ENCODE data around the gene NAPSA. TPM values are rescaled to one million over a fixed set of nuclear protein-coding genes. Genes with fewer than 3 reads are reported as not detected.

NAPSA gene
- total and polyA plus RNA-seq, 10 of the 15 experiments (the other 5 are each of a cell fraction or from before 2014, with no cell fraction given) = 6.7 to 45.4 (median 17.1) TPM

DNA sequence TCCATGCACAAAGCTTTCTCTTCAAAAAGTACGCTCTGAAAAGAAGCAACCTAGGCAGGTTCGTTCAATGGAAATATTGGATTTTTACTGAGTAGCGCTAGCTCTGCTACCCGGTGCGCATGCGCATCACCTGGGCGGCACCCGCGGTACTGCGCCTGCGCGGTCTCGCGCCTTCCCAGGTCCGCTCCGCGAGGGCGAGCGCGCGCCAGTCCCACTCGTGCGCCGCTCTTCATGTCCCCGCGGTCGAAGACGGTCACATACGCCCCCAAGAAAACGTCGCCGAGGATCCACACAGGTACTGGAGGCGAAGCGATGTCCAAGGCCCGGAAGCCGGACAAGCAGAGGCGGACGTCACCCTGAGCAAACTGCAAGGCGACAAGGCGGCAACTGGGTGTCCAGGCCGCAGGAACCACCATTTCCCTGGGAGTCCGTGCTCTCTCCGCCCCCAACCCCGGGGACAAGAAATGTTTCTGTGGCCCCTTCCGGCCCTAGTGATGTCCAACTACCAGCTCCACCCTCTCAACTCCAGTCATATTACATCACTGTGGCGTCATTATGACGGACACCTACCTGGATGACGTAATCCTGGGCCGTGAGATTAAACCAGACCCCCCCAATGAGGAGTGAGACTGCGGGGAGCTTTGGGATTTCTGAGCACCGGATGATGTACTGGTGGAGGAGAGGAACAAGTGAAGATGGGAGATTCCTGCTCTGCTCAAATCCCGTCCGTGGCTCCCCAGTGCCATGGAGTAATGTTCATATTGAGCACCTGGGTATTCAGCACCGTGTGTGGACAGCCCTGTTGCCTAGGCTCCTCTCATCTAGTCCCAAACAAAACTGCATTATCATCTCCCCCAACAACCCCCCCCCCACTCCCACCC, 31.5 kb downstream of the NAPSA start (continued):
- TF ChIP-seq BHLHE40 (IDR thresholded peaks at IDR 0.05; ENCODE audit: borderline replicate concordance in 1 of 2, low read depth in 2 of 2, low read length in 1 of 2) = peak in 1 of 2 experiments; percentile 47; a peak in 1 of 4 replicates
- TF ChIP-seq MXI1 (IDR thresholded peaks at IDR 0.05; ENCODE audit: low read depth, low read length) = no peak
- peak; percentile 56 for TF ChIP-seq PML (IDR thresholded peaks at IDR 0.05; ENCODE audit: low read length)
- TF ChIP-seq, protein P1, sequence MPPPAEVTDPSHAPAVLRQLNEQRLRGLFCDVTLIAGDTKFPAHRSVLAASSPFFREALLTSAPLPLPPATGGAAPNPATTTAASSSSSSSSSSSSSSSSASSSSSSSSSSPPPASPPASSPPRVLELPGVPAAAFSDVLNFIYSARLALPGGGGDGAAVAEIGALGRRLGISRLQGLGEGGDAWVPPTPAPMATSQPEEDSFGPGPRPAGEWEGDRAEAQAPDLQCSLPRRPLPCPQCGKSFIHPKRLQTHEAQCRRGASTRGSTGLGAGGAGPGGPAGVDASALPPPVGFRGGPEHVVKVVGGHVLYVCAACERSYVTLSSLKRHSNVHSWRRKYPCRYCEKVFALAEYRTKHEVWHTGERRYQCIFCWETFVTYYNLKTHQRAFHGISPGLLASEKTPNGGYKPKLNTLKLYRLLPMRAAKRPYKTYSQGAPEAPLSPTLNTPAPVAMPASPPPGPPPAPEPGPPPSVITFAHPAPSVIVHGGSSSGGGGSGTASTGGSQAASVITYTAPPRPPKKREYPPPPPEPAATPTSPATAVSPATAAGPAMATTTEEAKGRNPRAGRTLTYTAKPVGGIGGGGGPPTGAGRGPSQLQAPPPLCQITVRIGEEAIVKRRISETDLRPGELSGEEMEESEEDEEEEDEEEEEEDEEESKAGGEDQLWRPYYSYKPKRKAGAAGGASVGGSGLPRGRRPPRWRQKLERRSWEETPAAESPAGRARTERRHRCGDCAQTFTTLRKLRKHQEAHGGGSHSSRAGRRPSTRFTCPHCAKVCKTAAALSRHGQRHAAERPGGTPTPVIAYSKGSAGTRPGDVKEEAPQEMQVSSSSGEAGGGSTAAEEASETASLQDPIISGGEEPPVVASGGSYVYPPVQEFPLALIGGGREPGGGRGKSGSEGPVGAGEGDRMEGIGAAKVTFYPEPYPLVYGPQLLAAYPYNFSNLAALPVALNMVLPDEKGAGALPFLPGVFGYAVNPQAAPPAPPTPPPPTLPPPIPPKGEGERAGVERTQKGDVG (CRISPR knock-in tag; IDR thresholded peaks at IDR 0.05) = 0 out of 2 replicates have a peak, but pooled peaks have one; percentile 68
- TF ChIP-seq NRF1 (conservative IDR thresholded peaks at IDR 0.05; ENCODE audit: low read depth, low read length) = peak; percentile 89
- peak; percentile 78 for TF ChIP-seq POLR2AphosphoS5 (IDR thresholded peaks at IDR 0.05; ENCODE audit: low read length)
- TF ChIP-seq, protein P2, sequence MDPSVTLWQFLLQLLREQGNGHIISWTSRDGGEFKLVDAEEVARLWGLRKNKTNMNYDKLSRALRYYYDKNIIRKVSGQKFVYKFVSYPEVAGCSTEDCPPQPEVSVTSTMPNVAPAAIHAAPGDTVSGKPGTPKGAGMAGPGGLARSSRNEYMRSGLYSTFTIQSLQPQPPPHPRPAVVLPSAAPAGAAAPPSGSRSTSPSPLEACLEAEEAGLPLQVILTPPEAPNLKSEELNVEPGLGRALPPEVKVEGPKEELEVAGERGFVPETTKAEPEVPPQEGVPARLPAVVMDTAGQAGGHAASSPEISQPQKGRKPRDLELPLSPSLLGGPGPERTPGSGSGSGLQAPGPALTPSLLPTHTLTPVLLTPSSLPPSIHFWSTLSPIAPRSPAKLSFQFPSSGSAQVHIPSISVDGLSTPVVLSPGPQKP (IDR thresholded peaks at IDR 0.05; ENCODE audit: low read depth, low read length) = 0 out of 2 replicates have a peak, but pooled peaks have one; percentile 31
- peak; percentile 80; the same call in 1 of the 2 replicates for TF ChIP-seq HDGF (IDR thresholded peaks at IDR 0.05)
- 0 out of 2 replicates have a peak, but pooled peaks have one; percentile 18 for TF ChIP-seq GATAD2B (conservative IDR thresholded peaks at IDR 0.05; ENCODE audit: low read depth)
- peak in 1 of 2 experiments; percentile 8; a peak in 1 of 4 replicates for TF ChIP-seq IKZF2 (IDR thresholded peaks at IDR 0.05)
- TF ChIP-seq POLR2A (IDR thresholded peaks at IDR 0.05; ENCODE audit: low read depth, low read length) = peak; percentile 87
- TF ChIP-seq ATF3 (IDR thresholded peaks at IDR 0.05; ENCODE audit: borderline replicate concordance, extremely low read depth, low read depth, low read length) = no peak
- TF ChIP-seq ZNF217 (IDR thresholded peaks at IDR 0.05) = no peak
- TF ChIP-seq, protein P3, sequence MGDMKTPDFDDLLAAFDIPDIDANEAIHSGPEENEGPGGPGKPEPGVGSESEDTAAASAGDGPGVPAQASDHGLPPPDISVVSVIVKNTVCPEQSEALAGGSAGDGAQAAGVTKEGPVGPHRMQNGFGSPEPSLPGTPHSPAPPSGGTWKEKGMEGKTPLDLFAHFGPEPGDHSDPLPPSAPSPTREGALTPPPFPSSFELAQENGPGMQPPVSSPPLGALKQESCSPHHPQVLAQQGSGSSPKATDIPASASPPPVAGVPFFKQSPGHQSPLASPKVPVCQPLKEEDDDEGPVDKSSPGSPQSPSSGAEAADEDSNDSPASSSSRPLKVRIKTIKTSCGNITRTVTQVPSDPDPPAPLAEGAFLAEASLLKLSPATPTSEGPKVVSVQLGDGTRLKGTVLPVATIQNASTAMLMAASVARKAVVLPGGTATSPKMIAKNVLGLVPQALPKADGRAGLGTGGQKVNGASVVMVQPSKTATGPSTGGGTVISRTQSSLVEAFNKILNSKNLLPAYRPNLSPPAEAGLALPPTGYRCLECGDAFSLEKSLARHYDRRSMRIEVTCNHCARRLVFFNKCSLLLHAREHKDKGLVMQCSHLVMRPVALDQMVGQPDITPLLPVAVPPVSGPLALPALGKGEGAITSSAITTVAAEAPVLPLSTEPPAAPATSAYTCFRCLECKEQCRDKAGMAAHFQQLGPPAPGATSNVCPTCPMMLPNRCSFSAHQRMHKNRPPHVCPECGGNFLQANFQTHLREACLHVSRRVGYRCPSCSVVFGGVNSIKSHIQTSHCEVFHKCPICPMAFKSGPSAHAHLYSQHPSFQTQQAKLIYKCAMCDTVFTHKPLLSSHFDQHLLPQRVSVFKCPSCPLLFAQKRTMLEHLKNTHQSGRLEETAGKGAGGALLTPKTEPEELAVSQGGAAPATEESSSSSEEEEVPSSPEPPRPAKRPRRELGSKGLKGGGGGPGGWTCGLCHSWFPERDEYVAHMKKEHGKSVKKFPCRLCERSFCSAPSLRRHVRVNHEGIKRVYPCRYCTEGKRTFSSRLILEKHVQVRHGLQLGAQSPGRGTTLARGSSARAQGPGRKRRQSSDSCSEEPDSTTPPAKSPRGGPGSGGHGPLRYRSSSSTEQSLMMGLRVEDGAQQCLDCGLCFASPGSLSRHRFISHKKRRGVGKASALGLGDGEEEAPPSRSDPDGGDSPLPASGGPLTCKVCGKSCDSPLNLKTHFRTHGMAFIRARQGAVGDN (IDR thresholded peaks at IDR 0.05) = peak; percentile 99
- TF ChIP-seq FOXM1 (IDR thresholded peaks at IDR 0.05; ENCODE audit: low read depth, low read length) = no peak
- TF ChIP-seq ATF2 (IDR thresholded peaks at IDR 0.05; ENCODE audit: low read length) = peak; percentile 5; the same call in 1 of the 2 replicates
- peak; percentile 95 for TF ChIP-seq MAX (IDR thresholded peaks at IDR 0.05; ENCODE audit: low read depth, low read length)
- TF ChIP-seq SUZ12 (IDR thresholded peaks at IDR 0.05; ENCODE audit: unreplicated experiment) = no peak

Data from GM12878 (cell line).